ENCODE measurements around the gene LHFPL3. TPM values are rescaled to one million over a fixed set of nuclear protein-coding genes. Genes with fewer than 3 reads are reported as not detected.
"Not testable (repeated sequence)": the region's sequence is repeated elsewhere in the genome, so short reads cannot be mapped to it uniquely, and the experiment has no call there.

Gene LHFPL3
- polyA plus RNA-seq (3.5 and 5.6 TPM in 2 replicates), polyA minus RNA-seq (9.7 and 10.1 TPM in 2 replicates)

DNA sequence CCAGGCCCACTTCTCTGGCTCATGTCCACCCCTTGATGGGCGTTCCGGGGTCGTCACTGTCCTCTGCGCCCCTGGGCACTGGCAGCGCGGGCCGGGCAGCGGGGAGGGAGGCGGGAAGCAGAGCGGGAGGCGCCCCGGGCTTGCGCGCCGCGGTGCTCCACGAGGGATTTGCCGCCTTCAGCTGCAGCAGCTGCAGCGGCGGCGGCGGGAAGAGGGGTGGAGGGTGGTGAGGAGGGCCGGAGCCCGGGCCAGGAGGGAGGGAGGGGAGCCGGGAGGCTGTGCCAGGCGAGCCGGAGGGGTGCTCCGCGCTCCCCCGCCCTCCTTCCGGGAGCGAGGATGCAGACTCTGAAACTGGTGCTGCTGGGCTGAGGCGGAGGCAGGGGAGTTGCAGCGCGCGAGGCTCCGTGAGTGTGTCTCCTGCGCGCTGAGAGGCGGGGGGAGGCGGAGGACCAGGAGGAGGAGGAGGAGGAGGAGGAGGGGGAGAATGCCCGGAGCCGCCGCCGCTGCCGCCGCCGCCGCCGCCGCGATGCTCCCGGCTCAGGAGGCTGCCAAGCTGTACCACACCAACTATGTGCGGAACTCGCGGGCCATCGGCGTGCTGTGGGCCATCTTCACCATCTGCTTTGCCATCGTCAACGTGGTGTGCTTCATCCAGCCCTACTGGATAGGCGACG, at the start of gene LHFPL3:
TSS of gene LHFPL3 (plus strand) at position 308 of the 674 bp plus-strand sequence.
- Histone ChIP-seq H4K20me1 (ENCODE audit: insufficient read depth) (no peaks in the 10 kb centered on the region), H3K9ac (ENCODE audit: low read length) (peak within 1 kb of the TSS; percentile 67), H3K9me3 (ENCODE audit: low read length) (no peaks in the 10 kb centered on the region), H3F3A (ENCODE audit: insufficient read depth, low read length, poor library complexity, severe bottlenecking) (no peaks in the 10 kb centered on the region), H3K4me3 (ENCODE audit: low read length) (peak within 1 kb of the TSS; percentile 79), H3K36me3 (ENCODE audit: insufficient read depth, low read length) (no peaks in the 10 kb centered on the region), H3K27me3 (ENCODE audit: insufficient read depth, low read depth, low read length) (peaks cover 59% of the 10 kb centered on the region), H3K27ac (ENCODE audit: low read length) (no peak within 1 kb of the TSS), H3K9me2 (ENCODE audit: insufficient read depth, low read length) (no peaks in the 10 kb centered on the region), H3K4me2 (ENCODE audit: low read length) (peak within 1 kb of the TSS; percentile 73), H3K79me2 (replicated peaks; ENCODE audit: insufficient read depth, low read length) (no peaks in the 10 kb centered on the region), H2AFZ (ENCODE audit: low read depth, low read length) (peak within 1 kb of the TSS; percentile 57)
- TF ChIP-seq SMC3 (conservative IDR thresholded peaks at IDR 0.05; ENCODE audit: poor library complexity) (peak; percentile 36), TAF1 (IDR thresholded peaks at IDR 0.05; ENCODE audit: low read depth) (no peak), CTCF (IDR thresholded peaks at IDR 0.05; ENCODE audit: poor library complexity, severe bottlenecking) (no peak), EP300 (conservative IDR thresholded peaks at IDR 0.05; ENCODE audit: poor library complexity, severe bottlenecking) (no peak), MXI1 (conservative IDR thresholded peaks at IDR 0.05; ENCODE audit: poor library complexity, severe bottlenecking) (peak; percentile 50), RAD21 (conservative IDR thresholded peaks at IDR 0.05) (peak; percentile 30), POLR2AphosphoS5 (IDR thresholded peaks at IDR 0.05) (peak; percentile 40)

GRCh38 chr7:104281685-104282084, 46.7 kb upstream of the LHFPL3 start:
- not testable (repeated sequence) for H4K20me1 ChIP-seq (ENCODE audit: insufficient read depth); H3K27ac ChIP-seq (ENCODE audit: low read length); H3K9me2 ChIP-seq (ENCODE audit: insufficient read depth, low read length); H3K36me3 ChIP-seq (ENCODE audit: insufficient read depth, low read length); H3K9ac ChIP-seq (ENCODE audit: low read length); H3K27me3 ChIP-seq (ENCODE audit: insufficient read depth, low read depth, low read length); H3K9me3 ChIP-seq (ENCODE audit: low read length); H3K79me2 ChIP-seq (replicated peaks; ENCODE audit: insufficient read depth, low read length); H3K4me3 ChIP-seq (ENCODE audit: low read length); H2AFZ ChIP-seq (ENCODE audit: low read depth, low read length); H3F3A ChIP-seq (ENCODE audit: insufficient read depth, low read length, poor library complexity, severe bottlenecking); H3K4me2 ChIP-seq (ENCODE audit: low read length)

- no peak overlapping the region for H3K4me3 ChIP-seq (ENCODE audit: low read length)
- no peak overlapping the region for H3K4me2 ChIP-seq (ENCODE audit: low read length)
- H3K27me3 ChIP-seq (ENCODE audit: insufficient read depth, low read depth, low read length): no peaks in the 10 kb centered on the region
- no peaks in the 10 kb centered on the region for H4K20me1 ChIP-seq (ENCODE audit: insufficient read depth)
- no peaks in the 10 kb centered on the region for H3K36me3 ChIP-seq (ENCODE audit: insufficient read depth, low read length)
- no peak overlapping the region for H3K27ac ChIP-seq (ENCODE audit: low read length)
- H2AFZ ChIP-seq (ENCODE audit: low read depth, low read length): no peak overlapping the region
- H3F3A ChIP-seq (ENCODE audit: insufficient read depth, low read length, poor library complexity, severe bottlenecking): no peaks in the 10 kb centered on the region
- H3K9me2 ChIP-seq (ENCODE audit: insufficient read depth, low read length): no peaks in the 10 kb centered on the region
- no peaks in the 10 kb centered on the region for H3K79me2 ChIP-seq (replicated peaks; ENCODE audit: insufficient read depth, low read length)
- no peaks in the 10 kb centered on the region for H3K9me3 ChIP-seq (ENCODE audit: low read length)
- H3K9ac ChIP-seq (ENCODE audit: low read length): no peak overlapping the region
- no peak for TF ChIP-seq RAD21 (conservative IDR thresholded peaks at IDR 0.05)
- TF ChIP-seq TAF1 (IDR thresholded peaks at IDR 0.05; ENCODE audit: low read depth): no peak
- TF ChIP-seq EZH2 (IDR thresholded peaks at IDR 0.05; ENCODE audit: borderline replicate concordance, insufficient read depth, low read length, poor library complexity, severe bottlenecking): no peak
- TF ChIP-seq SMC3 (conservative IDR thresholded peaks at IDR 0.05; ENCODE audit: poor library complexity): no peak
- TF ChIP-seq POLR2AphosphoS5 (IDR thresholded peaks at IDR 0.05): no peak
- no peak for TF ChIP-seq MXI1 (conservative IDR thresholded peaks at IDR 0.05; ENCODE audit: poor library complexity, severe bottlenecking)
- TF ChIP-seq EP300 (conservative IDR thresholded peaks at IDR 0.05; ENCODE audit: poor library complexity, severe bottlenecking): no peak
- no peak for TF ChIP-seq CTCF (IDR thresholded peaks at IDR 0.05; ENCODE audit: poor library complexity, severe bottlenecking)
Measured at GRCh38 chr7:104286839-104287238, 41.6 kb upstream of the LHFPL3 start.
